ENCODE measurements around the gene HSDL2.

Gene HSDL2

DNA sequence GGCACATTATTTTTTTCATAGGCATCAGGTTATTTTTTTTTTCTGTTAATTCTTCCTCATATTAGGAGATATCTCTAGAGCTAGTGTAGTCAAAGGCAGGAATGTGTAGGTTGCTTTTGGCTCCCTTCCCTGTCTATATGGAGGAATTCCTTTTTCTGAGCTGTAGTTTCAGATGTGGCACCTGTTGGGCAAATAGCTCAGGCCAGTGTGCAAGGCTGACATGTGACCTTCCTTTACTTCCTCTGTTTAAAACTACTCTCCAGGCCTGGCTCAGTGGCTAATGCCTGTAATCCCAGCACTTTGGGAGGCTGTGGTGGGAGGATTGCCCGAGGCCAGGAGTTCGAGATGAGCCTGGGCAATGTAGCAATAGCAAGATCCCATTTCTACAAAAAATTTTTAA is 66.2 kb downstream of the HSDL2 start:
- Histone ChIP-seq H4K20me1 (ENCODE audit: insufficient read depth, low read length) (no peaks in the 10 kb centered on the region), H3K9ac (ENCODE audit: low read length) (no peak overlapping the region), H3K27me3 (ENCODE audit: insufficient read depth, low read length) (no peaks in the 10 kb centered on the region), H3K9me2 (ENCODE audit: low read depth, low read length) (no peaks in the 10 kb centered on the region), H3K9me3 (ENCODE audit: low read length) (no peaks in the 10 kb centered on the region), H3K4me1 (ENCODE audit: insufficient read depth, low read length, severe bottlenecking) (peaks cover 24% of the 10 kb centered on the region), H3K36me3 (ENCODE audit: insufficient read depth, low read length) (no peaks in the 10 kb centered on the region), H3F3A (ENCODE audit: insufficient read depth, low read length) (no peaks in the 10 kb centered on the region; the same call in 1 of the 2 replicates), H3K27ac (ENCODE audit: low read depth, low read length, poor library complexity, severe bottlenecking) (no peak overlapping the region), H3K4me2 (ENCODE audit: low read length) (no peak overlapping the region), H3K79me2 (ENCODE audit: insufficient read depth, low read length) (no peaks in the 10 kb centered on the region), H2AFZ (ENCODE audit: low read length) (no peak overlapping the region), H3K4me3 (ENCODE audit: low read depth, low read length, poor library complexity, severe bottlenecking) (no peak overlapping the region)
- no peak for TF ChIP-seq EZH2 (IDR thresholded peaks at IDR 0.05; ENCODE audit: borderline replicate concordance, low read length)
- TF ChIP-seq, protein P1, sequence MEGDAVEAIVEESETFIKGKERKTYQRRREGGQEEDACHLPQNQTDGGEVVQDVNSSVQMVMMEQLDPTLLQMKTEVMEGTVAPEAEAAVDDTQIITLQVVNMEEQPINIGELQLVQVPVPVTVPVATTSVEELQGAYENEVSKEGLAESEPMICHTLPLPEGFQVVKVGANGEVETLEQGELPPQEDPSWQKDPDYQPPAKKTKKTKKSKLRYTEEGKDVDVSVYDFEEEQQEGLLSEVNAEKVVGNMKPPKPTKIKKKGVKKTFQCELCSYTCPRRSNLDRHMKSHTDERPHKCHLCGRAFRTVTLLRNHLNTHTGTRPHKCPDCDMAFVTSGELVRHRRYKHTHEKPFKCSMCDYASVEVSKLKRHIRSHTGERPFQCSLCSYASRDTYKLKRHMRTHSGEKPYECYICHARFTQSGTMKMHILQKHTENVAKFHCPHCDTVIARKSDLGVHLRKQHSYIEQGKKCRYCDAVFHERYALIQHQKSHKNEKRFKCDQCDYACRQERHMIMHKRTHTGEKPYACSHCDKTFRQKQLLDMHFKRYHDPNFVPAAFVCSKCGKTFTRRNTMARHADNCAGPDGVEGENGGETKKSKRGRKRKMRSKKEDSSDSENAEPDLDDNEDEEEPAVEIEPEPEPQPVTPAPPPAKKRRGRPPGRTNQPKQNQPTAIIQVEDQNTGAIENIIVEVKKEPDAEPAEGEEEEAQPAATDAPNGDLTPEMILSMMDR (IDR thresholded peaks at IDR 0.05; ENCODE audit: low read length), result no peak

DNA sequence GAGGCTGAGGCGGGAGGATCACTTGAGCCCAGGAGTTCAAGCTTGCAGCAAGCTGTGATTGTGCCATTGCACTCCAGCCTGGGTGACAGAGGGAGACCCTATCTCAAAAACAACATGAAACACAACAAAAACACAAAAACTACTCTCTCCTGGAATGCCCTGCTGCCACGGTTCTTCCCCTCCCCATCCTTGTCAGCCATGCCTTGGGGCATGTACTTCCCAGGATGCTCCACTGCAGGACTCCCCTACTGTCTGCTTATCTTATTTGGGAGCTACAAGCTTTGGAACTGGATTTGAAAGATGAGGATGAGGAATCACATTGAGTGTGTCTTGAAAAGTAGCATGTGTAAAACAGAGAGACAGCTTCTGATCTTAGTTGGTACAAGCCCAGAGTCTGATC is 66.6 kb downstream of the HSDL2 start:
- Histone ChIP-seq H3K9me2 (ENCODE audit: low read depth, low read length) (no peaks in the 10 kb centered on the region), H4K20me1 (ENCODE audit: insufficient read depth, low read length) (no peaks in the 10 kb centered on the region), H3K27ac (ENCODE audit: low read depth, low read length, poor library complexity, severe bottlenecking) (peak overlapping the region; percentile 50), H3F3A (ENCODE audit: insufficient read depth, low read length) (no peaks in the 10 kb centered on the region; the same call in 1 of the 2 replicates), H3K79me2 (ENCODE audit: insufficient read depth, low read length) (no peaks in the 10 kb centered on the region), H2AFZ (ENCODE audit: low read length) (no peak overlapping the region), H3K9me3 (ENCODE audit: low read length) (no peaks in the 10 kb centered on the region), H3K27me3 (ENCODE audit: insufficient read depth, low read length) (no peaks in the 10 kb centered on the region), H3K4me3 (ENCODE audit: low read depth, low read length, poor library complexity, severe bottlenecking) (no peak overlapping the region), H3K4me1 (ENCODE audit: insufficient read depth, low read length, severe bottlenecking) (peaks cover 29% of the 10 kb centered on the region), H3K4me2 (ENCODE audit: low read length) (no peak overlapping the region), H3K9ac (ENCODE audit: low read length) (no peak overlapping the region), H3K36me3 (ENCODE audit: insufficient read depth, low read length) (no peaks in the 10 kb centered on the region)
- TF ChIP-seq, protein P1 (IDR thresholded peaks at IDR 0.05; ENCODE audit: low read length), result no peak
- TF ChIP-seq EZH2 (IDR thresholded peaks at IDR 0.05; ENCODE audit: borderline replicate concordance, low read length), result no peak

DNA sequence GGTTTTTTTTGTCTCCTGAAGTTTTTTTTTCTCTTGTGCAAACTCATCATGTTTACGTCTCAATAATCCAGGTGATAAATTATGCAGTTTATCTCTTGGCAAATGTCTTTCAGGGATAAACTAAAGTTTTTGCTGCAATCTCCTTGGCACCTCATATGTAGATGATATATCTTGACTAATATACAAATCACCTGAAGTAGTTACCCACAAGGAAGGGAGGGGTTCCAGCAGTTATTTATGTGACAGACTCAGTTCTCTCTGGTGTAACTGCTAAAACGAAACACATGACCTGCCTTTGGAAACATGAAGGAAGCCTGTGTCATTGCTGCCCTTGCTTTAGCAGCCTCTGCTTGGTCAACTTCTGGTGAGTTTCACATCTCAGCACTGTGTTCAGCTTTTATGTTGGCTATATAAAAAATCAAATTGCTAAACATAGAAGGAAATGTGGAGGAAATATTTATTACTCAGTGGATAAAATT is 67.4 kb downstream of the HSDL2 start:
- no peaks in the 10 kb centered on the region; the same call in 1 of the 2 replicates for H3F3A ChIP-seq (ENCODE audit: insufficient read depth, low read length)
- TF ChIP-seq, protein P1 (IDR thresholded peaks at IDR 0.05; ENCODE audit: low read length), result no peak
- no peak for TF ChIP-seq EZH2 (IDR thresholded peaks at IDR 0.05; ENCODE audit: borderline replicate concordance, low read length)
- H3K4me2 ChIP-seq (ENCODE audit: low read length), result peak overlapping the region; percentile 16; the same call in 1 of the 2 replicates
- H3K27me3 ChIP-seq (ENCODE audit: insufficient read depth, low read length), result no peaks in the 10 kb centered on the region
- H3K9me3 ChIP-seq (ENCODE audit: low read length), result no peaks in the 10 kb centered on the region
- peak overlapping the region; percentile 50 for H3K27ac ChIP-seq (ENCODE audit: low read depth, low read length, poor library complexity, severe bottlenecking)
- no peaks in the 10 kb centered on the region for H4K20me1 ChIP-seq (ENCODE audit: insufficient read depth, low read length)
- no peak overlapping the region for H2AFZ ChIP-seq (ENCODE audit: low read length)
- no peaks in the 10 kb centered on the region for H3K79me2 ChIP-seq (ENCODE audit: insufficient read depth, low read length)
- H3K4me3 ChIP-seq (ENCODE audit: low read depth, low read length, poor library complexity, severe bottlenecking), result no peak overlapping the region
- H3K9me2 ChIP-seq (ENCODE audit: low read depth, low read length), result no peaks in the 10 kb centered on the region
- H3K36me3 ChIP-seq (ENCODE audit: insufficient read depth, low read length), result no peaks in the 10 kb centered on the region
- no peak overlapping the region for H3K9ac ChIP-seq (ENCODE audit: low read length)
- H3K4me1 ChIP-seq (ENCODE audit: insufficient read depth, low read length, severe bottlenecking), result peaks cover 30% of the 10 kb centered on the region
